Measurements from ENCODE around the gene APOH. TPM values are rescaled to one million over a fixed set of nuclear protein-coding genes. Genes with fewer than 3 reads are reported as not detected.
A peak's percentile ranks its signal among the peaks of the same experiment; 100 is the strongest.

APOH gene
- total RNA-seq (1 to 10 TPM in 2 of 9 donors, under 1 TPM in 1, not detected in 6; 0.11 to 1.7 (median 1.5) TPM), polyA plus RNA-seq (1 to 10 TPM in 1 of 3 donors, under 1 TPM in 1, not detected in 1; 0.32 to 1.6 TPM)
- long read RNA-seq, donor 1, partial matches to known transcripts: 0 of 4 reads
- long read RNA-seq, donor 1, other reads (novel, unspliced or antisense): 0 of 4 reads
- long read RNA-seq, donor 2: 0 reads
- long read RNA-seq, donor 3: 0 reads
- long read RNA-seq, donor 4: 0 reads
- long read RNA-seq, donor 5: 0 reads
- long read RNA-seq, donor 6: 0 reads
- long read RNA-seq, donor 7, partial matches to known transcripts: 0 of 1 reads
- long read RNA-seq, donor 7, other reads (novel, unspliced or antisense): 0 of 1 reads
- long read RNA-seq, donor 8, transcript APOH-201 (8 exons, 1,176 nt): major isoform, 56 of 141 reads
- long read RNA-seq, donor 8, partial matches to known transcripts: 85 of 141 reads
- long read RNA-seq, donor 8, other reads (novel, unspliced or antisense): 0 of 141 reads
- long read RNA-seq, donor 9: 0 reads
- long read RNA-seq, donor 10, transcript APOH-201 (8 exons, 1,176 nt): major isoform, 11 of 21 reads
- long read RNA-seq, donor 10, partial matches to known transcripts: 10 of 21 reads
- long read RNA-seq, donor 10, other reads (novel, unspliced or antisense): 0 of 21 reads

DNA sequence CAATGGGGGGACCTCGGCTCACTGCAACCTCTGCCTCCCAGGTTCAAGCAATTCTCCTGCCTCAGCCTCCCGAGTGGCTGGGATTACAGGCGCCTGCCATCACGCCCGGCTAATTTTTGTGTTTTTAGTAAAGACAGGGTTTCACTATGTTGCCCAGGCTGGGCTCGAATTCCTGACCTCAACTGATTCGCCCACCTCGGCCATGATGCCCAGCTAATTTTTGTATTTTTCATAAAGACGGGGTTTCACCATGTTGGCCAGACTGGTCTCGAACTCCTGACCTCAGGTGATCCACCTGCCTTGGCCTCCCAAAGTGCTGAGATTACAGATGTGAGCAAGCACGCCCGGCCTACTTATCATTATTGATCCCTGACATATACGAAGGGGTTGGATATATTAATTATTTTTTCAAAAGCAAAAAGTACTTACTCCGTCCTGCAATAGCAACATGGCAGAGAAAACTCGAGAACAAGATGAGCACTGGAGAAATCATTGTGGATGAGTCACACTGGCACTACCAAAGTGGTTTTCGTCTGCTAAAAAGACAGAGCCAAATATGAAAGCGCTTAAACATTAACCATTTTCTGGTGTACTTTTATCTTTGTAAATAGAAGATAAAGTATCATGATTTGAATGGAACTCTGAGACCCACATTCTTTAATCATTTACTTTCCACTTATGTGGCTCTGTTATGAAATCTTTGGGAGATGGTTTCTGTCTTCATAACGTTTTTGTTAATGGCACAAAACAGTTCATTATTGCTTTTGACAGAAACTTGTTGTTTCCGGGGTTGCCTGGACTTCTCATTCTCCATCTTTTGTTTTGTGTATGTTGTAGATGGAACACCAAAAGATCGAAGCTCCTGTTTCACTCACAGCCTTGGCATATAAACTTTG is at the start of gene APOH:
APOH (minus strand) TSS at position 529 of the 896 bp plus-strand sequence; CDS start at position 493, 36 bp downstream.
- H3K4me3 ChIP-seq: no peak within 1 kb of the TSS
- no peaks in the 10 kb centered on the region for H3K36me3 ChIP-seq (replicated peaks in 1 of 2)
- intact Hi-C loops (cut with DNase I): no loop called here
- TF ChIP-seq POLR2A (IDR thresholded peaks at IDR 0.05) (no peak), CTCF (IDR thresholded peaks at IDR 0.05) (no peak)
- H3K9me3 ChIP-seq (replicated peaks in 1 of 3): no peaks in the 10 kb centered on the region
- H3K27me3 ChIP-seq: no peaks in the 10 kb centered on the region
- WGBS, 4 donors: 84 to 90% (median 89%) methylated on average over 20 of the region's 20 CpGs
- no peak within 1 kb of the TSS for H3K27ac ChIP-seq
- DNase-seq: no peak
- peaks cover 0 to 4% of the 10 kb centered on the region in 2 donors for H3K4me1 ChIP-seq (replicated peaks in 1 of 2)

- 82 to 93% (median 92%) methylated on average over 2 of the region's 2 CpGs for WGBS, 4 donors
- H3K9me3 ChIP-seq (replicated peaks in 1 of 3): no peaks in the 10 kb centered on the region
- intact Hi-C loops (cut with DNase I): no loop called here
Observed at GRCh38 chr17:66277191-66277590, 48.0 kb upstream of the APOH start.

DNA sequence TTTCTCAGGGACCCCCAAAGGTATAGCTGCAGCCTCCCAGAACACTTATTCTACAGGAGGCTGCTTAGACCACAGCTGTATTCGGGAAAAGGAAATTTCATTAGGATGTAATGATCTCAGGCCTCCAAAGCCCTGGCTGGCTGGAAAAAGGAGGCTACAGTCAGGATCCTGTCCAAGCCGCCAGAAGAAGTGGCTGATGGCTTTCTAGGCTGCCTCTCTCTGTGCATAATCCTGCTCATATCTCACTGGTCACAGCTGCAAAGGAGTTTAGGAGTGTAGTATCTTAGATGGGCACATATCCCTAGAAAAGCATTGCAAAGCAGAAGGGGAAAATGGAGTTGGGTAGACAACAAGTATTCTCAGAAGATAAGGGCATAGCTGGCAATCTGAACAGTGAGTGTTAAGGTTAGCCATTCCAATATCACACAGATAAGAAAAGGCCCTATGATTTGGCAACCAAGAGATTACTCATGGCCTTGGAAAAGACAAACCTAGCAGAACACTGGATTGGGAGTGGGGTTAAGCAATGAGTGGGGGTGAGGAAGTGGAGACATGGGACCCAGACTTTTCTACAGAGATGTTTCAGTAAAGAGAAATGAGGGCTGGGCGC is 47.2 kb upstream of the APOH start:
- Histone ChIP-seq H3K27ac (peak overlapping the region in 4 of 5 donors; percentile 31 to 78 (median 56)), H3K4me1 (replicated peaks in 1 of 2) (peaks cover 13 to 22% of the 10 kb centered on the region in 2 donors), H3K9me3 (replicated peaks in 1 of 3) (no peaks in the 10 kb centered on the region), H3K4me3 (no peak overlapping the region), H3K36me3 (replicated peaks in 1 of 2) (no peaks in the 10 kb centered on the region), H3K27me3 (no peaks in the 10 kb centered on the region)
- intact Hi-C loops (cut with DNase I): no loop called here
- peak in 4 of 7 donors; percentile 46 to 54 (median 50) for DNase-seq
- 80 to 91% (median 88%) methylated on average over 3 of the region's 3 CpGs for WGBS, 4 donors
- no peak for TF ChIP-seq POLR2A (IDR thresholded peaks at IDR 0.05)
- TF ChIP-seq CTCF (IDR thresholded peaks at IDR 0.05): no peak

More at GRCh38 chr17:66277191-66277590, 48.0 kb upstream of the APOH start:
- Histone ChIP-seq H3K27me3 (no peaks in the 10 kb centered on the region), H3K27ac (no peak overlapping the region), H3K36me3 (replicated peaks in 1 of 2) (no peaks in the 10 kb centered on the region), H3K4me3 (no peak overlapping the region), H3K4me1 (replicated peaks in 1 of 2) (peaks cover 13 to 22% of the 10 kb centered on the region in 2 donors)
- no peak for DNase-seq
- TF ChIP-seq CTCF (IDR thresholded peaks at IDR 0.05) (no peak), POLR2A (IDR thresholded peaks at IDR 0.05) (no peak)

Data from adrenal gland (tissue), 19 donors.